GM19324 (cell line): ENCODE results near the gene MARCHF10.

Source experiments
- ATAC-seq: cut with Tn5 transposase; IDR thresholded peaks from one replicate; pipeline ENCODE4 v1.9.1; 2021; ENCODE audit warnings: mild to moderate bottlenecking, moderate library complexity; ENCODE audit not compliant: unreplicated experiment, low FRiP score

The MARCHF10 gene

DNA sequence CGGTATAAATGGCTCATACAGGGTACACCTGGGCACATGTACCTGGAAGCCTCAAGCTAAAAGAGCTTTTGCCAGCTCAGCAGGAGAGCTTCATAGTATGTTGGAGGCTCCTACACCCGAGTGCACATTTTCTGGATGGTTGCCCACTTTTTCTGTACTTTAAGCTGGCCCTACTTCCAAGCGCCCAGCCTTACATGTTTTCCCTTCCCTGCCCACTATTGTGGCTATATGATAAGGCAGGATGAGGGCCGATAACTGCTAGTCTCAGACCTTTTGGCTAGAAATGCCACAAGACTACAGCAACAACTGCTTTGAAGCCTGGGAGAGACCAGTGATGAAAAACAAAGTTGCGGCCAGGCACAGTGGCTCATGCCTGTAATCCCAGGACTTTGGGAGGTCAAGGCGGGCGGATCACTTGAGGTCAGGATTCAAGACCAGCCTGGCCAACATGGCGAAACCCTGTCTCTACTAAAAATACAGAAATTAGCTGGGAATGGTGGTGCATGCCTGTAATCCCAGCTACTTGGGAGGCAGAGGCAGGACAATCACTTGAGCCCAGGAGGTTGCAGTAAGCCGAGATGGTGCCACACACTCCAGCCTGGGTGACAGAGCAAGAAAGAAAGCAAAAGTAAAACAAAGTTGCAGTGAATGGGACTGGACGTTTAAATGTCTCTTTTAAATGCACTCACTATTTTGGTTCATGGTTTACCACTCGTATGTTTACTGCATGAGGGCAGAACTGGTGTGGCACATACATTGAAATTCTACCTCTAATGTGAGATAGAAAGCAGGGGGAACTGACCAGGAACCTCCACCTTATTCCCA is 14.2 kb upstream of the MARCHF10 start:
- no peak for ATAC-seq

DNA sequence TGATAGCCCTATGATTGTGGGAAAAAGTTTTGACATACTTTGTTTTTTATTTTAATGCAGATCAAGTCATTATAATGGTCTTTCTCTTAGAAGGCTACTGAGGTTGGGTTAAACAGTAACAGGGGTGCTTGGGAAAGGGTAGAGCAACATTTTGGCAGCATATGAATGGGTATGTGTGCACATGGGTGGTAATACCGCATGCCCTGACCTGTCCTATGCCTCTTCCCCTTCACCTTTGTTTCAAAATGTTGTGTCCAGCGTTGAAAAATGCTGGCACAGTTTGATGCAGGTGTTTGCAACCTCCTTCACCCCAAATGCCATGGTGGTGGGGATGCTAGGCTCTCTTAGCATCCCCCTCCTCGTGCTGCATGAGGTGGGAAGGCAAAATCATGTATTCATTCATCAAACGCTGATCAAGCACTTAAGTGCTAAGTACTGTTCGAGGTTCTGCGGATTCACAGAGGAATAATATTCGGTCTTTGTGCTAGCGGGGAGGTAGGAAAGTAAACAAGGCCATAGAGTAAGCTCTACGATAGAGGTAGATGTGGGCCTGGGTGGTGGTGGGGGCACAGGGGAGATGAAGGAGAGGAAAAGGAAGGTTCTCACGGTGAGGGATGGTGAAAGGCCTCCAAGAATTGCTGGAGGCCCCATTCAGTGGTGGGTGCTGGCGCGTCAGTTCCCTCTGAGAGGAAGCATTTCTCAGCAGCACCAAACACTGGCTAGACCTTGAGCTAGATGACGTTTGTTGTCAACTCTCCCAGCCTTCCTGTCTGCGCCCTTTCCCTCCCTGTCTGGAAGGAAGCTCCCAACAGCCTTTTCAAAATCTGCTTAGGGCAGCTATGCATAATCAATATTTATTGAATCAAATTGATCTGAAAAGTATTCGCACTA is 13.3 kb upstream of the MARCHF10 start:
- no peak for ATAC-seq

DNA sequence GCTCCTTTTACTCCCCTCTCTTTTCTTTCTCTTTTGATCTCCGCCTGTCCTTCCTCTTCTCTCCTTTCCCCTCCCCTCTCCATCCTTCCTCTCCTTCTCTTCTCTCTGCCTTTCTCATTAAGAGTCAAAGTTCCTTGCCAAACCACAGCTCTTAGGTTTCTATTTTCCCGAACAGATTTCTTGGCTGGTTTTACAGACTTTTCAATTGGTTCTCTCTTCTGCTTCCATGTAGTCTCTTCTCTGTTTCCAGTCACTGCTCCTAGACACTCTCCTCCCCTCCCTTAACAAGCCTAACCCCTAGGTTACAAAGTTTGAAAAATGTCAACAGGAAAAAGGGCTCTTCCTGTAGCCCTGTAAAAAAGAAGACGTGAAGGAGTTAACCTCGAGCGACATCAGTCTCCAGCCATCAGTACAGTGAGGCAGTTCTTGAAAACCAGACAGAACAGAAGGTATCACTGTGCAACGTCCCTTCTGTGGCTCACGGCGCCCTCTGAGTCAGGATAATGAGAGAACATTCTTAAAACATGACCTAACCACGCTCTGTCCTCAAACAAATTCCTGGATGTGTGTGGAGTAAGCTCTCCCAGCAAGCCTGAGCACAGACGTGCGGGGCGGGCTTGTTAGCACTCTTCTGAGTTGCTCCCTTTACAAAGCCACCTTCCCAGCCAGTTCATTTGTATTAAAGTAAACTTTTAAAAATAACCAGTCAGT is 11.6 kb upstream of the MARCHF10 start:
- no peak for ATAC-seq

DNA sequence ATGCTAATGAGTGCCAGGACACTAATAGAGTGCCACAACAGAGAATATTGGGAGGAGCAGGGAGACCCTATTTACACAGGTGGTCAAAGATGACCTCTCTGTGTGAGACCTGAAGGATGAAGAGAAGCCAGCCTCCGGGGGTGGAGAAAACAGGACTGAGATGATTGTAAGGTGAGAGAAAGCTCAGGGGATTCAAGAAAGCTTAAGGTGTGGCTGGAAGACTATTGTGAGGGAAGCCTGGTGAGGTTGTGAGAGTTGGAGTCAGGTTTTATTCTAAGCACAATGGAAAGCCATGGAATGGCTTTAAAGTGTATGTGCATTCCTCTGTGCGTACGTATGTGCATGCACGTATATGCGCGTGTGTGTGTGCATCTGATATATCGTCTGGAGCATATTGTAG is 10.4 kb upstream of the MARCHF10 start:
- ATAC-seq: no peak

DNA sequence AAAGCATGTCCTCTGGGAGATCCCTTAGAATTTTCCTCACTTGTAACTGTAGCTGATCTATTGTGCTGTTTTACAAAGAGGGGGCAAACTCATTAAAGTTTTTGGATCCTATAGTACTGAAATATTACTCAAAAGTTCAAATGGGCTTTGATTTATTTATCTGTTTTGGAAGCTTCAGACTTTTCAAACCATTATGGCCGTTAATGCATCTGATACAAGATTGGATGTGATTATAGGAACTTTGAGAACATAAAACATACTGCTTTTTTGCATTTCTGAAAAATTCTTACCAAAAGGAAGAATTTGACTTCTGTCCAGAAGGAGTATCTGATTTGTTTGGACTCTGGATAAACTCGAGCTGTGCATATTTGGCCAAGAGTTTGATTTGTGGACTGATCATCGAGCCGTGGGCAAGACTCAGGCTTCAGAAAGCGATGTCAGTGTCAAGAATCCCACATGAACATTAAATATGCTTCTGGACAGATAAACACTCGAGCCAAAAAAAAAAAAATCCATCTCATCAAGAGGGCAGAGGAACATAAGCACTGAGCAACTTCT is 8.2 kb upstream of the MARCHF10 start:
- no peak for ATAC-seq

DNA sequence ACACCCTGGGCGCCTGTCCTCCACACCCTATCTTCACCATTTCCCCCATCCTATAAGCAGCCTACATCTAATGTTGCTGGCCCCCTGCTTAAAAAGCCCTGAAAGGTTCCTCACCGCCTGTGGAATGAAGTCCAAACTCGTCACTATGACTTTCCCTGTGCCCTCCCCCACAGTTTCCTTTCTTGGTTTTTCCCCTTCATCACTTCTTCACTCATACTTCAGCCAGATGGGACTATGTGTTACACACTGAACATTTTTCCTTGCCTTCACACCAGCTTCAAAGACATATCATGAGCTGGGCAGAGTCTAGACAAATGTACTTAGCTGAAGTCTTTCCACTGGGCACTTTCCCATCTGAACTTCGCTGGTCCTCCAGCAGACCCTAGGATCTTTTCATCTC is 1.5 kb upstream of the MARCHF10 start:
- ATAC-seq: no peak

DNA sequence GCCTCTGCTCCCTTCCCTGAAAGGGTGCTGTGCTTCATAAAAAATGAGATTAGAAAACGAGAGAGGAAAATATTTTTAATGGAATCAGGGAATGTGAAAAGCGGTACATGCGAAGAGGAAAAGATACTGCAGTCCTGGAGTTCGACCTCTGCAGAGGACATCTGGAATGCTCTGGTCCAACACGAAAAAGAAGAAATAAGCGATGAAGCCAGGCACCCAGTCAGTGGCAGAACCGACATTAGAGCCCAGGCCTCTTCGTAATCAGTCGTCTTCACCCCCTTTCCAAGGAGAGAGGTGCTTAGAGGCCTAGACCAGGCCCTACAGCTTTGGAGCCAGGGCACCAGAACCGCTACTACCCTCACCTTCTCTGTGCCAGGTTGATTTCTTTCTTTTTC is 459 bp upstream of the MARCHF10 start:
- no peak for ATAC-seq

DNA sequence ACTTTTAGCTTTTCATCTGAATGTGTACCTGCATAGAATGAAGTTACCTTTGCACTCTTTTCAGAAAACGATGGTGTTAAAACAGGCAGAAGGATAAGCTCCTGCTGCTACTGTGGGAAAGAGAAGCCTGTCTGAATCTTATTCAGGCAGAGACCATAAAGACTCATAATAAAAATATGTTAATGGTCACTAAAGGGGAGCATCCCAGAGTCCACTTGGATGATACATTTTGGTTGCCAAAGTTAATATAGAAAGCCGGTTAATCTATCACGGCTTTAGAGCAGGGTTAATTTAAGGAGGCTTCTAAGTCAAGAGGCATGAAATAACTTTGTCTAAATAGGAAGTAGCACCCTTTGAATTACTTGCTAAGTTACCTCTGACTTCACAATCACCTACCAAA is 2.9 kb downstream of the MARCHF10 start:
- no peak for ATAC-seq

DNA sequence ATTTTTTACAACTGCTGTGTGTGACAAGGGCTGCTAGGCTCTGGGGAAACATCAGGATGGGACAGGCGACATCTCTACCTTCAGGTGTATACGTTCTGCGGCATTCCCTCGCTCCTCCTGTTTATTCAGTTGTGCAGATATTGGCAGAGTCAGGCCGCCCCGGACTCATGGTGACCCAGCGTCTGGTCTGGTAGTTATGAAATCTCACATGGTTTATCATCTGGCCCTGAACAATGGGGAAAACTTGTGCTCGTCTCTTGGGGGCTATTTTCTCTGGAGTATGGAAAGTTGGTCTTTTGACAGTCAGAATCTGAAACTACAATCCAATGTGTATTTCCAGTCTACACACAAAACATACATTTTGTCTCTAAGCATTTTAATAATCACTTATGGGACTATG is 3.3 kb downstream of the MARCHF10 start:
- ATAC-seq: no peak

DNA sequence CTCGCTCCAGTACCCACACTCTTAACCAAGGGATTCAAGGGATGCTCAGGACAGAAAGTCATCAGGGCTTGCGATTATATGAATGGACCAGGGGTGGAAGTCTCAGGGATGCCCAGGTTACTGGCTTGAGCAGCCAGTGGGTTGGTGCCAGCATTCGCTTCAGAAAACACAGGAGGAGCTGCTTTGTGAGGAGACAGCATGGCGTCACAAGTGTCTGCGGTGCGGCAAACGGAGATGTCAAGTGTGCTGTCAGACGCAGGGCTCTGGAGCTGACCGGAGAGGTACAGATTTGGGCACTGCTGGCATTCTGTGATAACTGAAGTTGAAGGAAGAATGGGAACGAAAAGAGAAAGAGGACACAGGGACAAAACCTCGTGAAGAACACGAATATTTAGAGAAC is 4.1 kb downstream of the MARCHF10 start:
- ATAC-seq: no peak

DNA sequence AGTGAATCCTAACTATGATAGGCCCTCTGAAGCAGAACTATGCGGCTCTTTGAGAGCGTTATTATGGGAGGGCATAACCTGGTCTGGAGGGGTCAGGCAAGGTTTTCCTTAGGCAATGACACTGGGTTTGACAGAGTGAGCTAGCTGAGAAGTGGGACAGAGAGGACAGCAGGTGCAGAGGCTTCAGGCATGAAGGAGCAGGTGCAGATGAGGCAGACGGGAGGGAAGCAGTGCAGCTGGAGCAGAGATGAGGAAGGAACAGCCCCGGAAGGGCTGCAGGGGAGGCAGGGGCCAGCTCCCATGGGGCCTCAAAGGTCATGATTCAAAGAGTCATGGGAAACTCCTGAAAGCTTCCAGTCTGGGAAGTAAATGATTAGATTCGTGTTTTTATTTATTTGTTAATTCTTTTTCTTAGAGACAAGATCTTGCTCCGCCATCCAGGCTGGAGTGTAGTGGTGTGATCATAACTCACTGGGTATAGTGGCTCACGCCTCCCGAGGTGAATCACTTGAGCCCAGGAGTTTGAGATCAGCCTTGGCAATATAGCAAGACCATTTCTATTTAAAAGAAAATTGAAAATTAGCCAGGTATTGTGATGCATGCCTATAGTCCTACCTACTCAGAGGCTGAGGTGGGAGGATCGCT is 5.4 kb downstream of the MARCHF10 start:
- ATAC-seq: no peak

DNA sequence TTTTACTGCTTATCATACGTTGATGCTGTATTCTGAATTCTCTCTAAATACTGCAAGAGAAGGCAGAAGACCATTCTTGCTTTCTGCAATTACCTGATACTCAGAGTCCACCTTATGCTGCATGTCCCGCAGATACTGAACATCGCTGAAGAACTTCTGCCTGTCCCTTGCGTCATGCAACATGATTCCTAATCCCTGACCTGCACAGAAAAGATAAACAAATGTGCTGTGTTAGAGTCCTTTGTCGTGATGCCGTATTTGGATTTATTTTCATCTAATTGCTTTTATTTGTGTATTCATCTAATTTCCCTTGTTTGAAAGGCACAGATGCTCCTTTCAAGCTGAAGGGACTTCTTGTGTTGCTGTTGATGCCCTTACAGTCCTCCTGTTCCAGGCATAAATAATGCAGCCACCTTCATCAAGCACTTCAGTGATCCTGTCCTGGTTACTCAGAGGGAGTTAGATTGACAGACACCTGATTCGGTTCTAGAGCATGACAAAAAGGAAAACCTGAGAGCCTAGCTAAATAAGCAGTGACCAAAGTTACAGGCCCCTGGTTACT is 6.5 kb downstream of the MARCHF10 start:
- ATAC-seq: no peak

DNA sequence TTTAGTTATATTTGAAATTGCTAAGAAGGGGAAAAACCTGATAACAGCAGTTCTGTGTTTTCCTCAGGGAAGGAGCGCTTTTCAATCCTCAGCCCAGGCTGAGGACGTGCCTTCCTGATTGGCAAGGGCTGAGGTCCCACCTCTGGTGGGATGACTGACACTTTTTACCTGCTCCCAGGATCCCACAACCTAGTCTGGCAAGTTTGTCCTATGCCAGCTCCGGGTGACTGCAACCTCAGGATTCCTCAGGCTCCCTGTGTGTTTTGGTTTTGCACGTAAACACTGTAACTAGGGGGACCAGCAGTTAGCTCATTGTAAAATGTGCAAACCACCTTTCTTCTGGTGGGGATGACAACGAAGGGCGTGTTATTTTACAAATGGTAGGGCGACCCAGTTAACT is 7.5 kb downstream of the MARCHF10 start:
- ATAC-seq: no peak

DNA sequence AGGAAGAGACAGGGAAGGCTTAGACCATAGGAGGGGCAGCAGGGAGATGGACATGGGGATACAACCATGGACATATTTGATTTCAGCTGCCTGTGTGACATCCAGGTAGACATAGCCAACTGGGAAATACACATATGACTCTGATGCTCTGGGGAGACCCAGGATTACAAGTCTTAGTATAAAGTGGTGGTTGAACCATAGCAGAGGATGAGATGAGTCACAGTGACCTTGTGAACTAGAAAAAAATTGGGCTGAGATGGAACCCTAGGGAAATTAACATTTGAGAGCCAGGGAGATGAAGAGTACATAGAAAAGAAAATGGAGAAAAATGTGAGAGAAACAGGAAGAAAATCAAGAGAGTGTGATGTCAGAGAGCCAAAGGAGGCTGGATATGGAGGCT is 10.2 kb downstream of the MARCHF10 start:
- no peak for ATAC-seq

DNA sequence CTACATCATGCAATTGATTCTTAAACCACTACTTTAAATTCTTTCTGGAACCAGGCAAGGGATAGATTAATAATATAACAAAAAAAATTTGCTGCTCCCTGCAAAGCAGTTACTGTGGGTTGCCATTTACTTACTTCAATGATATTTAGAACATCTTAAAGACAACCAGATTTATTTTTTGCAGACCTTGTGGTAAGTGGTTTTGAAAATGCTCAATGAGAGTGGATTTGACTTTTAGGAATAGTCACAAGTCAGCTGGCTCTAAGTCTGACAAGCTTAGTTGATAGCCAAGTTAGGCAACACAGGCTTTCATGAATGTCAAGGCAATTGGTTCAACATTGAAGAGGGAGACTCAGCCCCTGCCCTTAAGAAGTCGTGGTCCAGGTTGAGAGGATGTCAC is 11.8 kb downstream of the MARCHF10 start:
- no peak for ATAC-seq

DNA sequence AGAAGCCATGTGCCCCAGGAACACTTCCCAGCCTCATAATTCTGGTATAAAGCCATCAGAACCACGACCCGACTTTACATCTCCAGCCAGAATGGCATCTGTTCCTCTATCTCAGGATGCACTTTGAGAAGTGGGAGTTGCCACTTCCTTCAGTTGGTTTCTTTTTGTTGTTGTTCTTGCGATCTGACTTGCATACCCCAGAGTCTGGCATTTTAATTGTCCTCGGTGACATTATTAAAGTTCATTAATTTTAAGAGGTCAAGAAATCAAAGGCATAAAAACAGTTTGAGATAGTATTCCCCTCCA is 13.5 kb downstream of the MARCHF10 start:
- no peak for ATAC-seq

DNA sequence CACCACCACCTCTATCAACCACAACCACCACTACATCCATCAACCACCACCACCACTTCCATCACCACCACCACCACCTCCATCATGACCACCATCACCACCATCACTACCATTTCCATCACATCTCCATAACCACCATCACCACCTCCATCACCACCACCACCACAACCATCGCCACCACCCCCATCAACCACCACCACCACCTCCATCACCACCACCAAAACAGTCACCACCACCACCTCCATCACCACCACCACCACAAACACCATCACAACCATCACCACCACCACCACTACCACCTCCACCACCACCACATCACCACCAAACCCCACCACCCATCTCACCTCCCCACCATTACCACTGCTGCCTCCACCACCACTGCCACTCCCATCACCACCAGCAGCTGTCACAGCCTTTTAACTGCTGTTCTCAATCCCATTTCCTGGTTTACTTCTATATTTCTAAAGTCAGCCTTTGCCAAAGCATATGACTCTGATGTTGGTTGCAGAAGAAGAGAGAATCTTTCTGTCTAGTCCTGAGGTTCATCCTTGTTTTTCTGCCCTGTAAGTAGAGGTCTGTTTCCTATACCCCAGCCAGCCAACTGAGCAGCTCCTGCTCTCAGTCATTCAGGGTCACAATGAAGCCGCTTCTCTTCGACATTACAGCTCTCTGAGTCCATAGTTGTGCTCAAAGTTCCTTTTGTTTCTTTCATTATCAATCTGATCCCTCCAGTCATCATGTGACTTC is 14.0 kb downstream of the MARCHF10 start:
- ATAC-seq: no peak

DNA sequence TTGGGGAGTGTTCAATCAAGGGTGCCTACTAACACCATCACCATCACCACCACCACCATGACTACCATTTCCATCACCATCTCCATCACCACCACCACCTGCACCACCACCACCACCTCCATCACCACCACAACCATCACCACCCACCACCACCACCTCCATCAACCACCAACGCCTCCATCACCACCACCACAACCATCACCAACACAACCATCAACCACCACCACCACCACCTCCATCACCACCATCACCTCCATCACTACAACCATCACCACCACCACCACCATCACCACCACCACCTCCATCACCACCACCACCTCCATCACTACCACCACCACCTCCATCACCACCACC is 15.7 kb downstream of the MARCHF10 start:
- ATAC-seq: no peak

DNA sequence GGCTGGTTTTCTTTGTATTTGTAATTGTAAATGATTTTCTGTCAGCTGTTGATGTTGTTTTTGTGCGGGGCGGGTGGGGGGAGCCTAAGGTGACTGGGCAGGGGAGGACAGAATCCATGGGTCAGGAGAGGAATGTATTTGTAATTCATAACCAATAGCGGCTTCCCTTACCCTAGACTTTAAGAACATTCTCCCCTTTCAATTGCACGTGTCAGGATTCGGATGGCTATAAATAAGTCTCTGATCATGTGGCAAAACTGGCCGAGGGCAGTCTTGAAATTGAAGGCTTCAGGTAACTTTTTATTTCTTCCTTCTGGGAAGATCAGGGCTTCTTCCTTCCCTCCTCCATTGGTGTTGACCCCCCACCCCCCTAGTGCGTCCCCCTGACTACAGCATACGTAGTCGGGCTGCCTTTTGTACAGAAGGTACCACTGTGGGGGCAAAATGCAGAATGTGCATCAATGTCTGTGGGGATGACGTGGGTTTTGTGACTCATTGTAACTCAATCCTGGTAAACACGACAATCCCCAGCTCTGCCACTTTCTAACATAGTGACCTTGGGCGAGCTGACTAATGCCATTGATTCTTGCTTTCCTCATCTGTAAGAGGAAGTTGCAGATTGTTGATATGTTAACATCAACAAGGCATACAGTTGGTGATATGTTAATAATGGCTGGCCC is 16.2 kb downstream of the MARCHF10 start:
- ATAC-seq: no peak
